Astrocyte (in vitro differentiated cells and primary cell): Measurements from ENCODE around the gene C11orf52.

Experiments used
- CTCF ChIP-seq: IDR thresholded peaks from 2 replicates; pipeline ENCODE4 v1.5.1; 2011; ENCODE audit warnings: low read depth, mild to moderate bottlenecking, inconsistent platforms, low read length, moderate library complexity; ENCODE audit not compliant: insufficient read depth
- EZH2 ChIP-seq: IDR thresholded peaks from 2 replicates; pipeline ENCODE4 v1.6.1; 2012; ENCODE audit warnings: mild to moderate bottlenecking, low read length, inconsistent platforms; ENCODE audit not compliant: insufficient read depth

- TF ChIP-seq CTCF, result no peak
- TF ChIP-seq EZH2, result no peak
Measured at GRCh38 chr11:111933872-111934271, 15.2 kb downstream of the C11orf52 start.
